ENCODE data around the gene C1QTNF8.
A peak's percentile ranks its signal among the peaks of the same experiment; 100 is the strongest.

The C1QTNF8 gene

DNA sequence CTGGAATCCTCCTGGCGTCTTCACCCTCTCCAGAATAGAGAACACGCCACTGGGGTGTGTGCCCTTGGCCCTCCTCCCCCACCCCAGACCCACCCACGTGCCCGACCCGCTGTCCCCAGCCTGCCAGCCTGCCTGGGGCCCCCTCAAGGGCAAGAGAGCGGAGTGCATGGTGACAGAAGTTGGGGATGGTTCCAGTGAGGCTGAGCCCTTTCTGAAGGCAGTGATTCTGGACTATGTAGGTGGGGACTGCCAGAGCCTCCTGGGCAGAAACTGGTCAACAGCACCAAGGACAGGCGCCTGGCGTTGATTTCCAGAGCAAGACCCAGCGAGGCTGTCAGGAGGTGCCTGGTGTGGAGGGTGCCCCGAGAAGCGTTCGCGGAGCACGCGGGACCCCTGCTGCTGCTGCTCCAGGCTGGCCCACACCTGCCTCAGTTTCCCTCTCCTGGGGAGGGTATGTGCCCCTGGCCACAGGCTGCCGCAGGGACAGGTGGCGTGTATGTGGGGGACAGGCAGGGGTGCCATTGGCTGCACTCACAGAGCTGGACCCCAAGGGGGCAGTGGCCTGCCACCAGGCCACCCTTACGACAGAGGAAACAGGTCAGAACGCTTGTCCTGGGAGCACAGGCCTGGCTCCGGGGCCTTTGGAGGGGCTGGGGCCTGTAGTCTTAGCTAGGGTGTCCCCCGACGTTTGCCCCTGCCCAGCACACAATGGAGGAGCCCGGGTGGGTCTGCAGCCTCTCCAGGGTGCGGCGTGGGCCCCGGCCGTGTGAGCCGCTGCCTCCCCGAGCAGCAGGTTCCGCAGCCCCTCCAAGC lies 22.3 kb downstream of the C1QTNF8 start:
- no peak for DNase-seq

DNA sequence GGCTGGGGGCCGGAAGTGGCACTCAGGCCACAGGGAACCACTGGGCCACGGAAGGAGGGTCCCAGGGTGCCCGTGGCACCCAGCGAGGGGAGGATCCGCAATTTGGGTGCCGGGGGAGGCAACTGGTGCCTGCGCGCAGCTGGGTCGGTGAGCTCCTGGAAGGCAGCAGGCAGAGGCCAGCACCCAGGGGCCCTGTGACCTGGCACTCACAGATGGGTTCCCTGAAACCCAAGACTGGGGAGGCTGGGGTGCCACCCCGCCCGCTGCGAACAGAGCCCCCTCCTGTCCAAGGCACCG lies 22.8 kb downstream of the C1QTNF8 start:
- DNase-seq = no peak

DNA sequence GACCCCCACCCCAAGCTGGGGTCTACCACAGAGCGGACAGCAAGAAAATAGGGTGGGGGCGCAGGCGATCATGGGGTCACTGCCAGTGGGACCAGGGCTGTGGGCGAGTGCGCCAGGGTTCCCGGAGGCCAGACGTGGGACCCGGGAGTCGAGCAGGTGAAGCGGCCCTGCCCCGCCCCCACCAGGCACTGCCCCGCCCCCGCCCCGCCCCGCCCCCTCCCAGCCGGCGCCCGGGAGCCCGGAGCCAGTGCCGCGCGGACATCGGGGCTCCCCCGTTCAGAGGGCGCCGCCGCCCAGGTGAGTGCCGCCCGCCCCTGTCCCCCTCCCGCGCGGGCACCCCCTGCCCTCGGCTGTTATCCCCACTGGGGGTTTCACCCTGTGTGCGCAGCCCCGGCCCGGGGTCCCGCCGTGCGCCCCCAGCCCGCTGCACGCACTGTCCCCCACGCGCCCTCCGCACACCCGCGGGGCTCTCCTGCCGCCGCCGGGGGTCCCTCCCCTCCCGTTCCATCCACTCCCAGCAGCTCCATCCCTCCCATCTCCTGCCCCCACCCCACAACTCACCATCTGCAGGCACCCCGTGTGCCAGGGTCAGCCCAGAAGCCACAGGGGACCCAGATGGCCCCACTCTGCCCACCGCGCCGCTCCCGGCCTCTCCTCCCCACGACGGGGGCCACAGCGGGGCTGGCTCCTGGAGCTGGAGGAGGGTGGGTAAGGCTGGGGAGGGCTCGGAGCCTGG lies 23.4 kb downstream of the C1QTNF8 start, which contains the start of gene SSTR5:
Gene SSTR5 (plus strand): TSS at position 222 of the 736 bp plus-strand sequence. CDS start 6,122 bp downstream, outside the sequence.
- no peak for DNase-seq

DNA sequence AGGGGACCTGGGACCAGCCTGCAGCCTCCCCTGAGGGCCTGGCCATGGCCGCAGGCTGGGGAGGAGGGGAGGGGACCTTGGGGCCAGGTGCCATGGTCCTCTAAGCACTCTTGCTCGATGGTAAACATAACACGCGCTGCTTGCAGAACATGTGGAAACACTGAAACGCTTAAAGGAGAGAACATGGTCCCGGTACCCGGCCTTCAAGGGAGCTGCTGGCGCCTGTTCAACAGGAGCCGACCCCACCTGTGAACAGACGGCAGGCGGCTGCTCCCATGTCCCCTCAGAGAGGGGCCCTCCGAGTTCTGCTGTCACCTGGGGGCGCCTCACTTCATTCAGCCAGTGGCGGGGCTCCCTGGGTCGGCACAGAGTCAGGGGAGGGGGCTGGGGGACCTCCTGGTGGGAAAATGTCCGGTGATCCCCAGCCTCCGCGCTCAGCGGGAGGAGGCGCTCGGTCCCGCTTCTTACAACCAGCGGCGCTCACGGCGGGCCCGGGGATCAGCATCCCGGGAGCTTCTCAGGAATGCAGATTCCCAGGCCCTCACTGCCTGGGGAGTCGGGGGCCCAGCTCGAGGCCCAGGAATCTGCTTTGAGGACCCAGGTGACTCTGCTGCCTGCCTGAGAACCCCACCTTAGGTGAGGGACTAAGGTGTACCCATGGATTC lies 24.4 kb downstream of the C1QTNF8 start:
- DNase-seq = no peak

DNA sequence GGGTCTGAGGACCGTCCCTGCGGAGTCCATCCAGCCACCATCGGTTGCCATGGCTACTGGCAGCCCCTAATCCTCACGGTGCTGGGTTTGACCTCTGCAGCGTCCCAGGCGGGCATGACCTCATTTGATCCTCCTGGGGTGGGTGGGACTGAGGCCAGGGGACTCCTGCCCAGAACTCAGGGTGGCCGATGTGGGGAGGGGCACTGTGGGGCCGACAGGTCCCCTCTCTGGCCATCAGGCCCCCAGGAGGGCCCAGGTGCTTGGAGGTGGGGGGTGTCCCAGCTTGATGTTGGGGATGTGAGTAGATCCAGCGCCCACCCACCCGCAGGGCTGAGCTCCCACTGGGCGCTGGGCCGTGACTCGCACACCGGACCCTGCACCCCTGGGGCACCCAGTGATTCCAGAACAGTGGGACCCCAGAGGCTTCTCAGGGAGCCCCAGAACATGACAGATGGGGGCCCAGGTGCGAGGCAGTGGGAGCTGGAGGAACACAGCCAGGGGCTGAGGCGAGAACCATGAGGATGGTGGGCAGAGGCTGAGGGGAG lies 25.1 kb downstream of the C1QTNF8 start:
- DNase-seq = no peak

DNA sequence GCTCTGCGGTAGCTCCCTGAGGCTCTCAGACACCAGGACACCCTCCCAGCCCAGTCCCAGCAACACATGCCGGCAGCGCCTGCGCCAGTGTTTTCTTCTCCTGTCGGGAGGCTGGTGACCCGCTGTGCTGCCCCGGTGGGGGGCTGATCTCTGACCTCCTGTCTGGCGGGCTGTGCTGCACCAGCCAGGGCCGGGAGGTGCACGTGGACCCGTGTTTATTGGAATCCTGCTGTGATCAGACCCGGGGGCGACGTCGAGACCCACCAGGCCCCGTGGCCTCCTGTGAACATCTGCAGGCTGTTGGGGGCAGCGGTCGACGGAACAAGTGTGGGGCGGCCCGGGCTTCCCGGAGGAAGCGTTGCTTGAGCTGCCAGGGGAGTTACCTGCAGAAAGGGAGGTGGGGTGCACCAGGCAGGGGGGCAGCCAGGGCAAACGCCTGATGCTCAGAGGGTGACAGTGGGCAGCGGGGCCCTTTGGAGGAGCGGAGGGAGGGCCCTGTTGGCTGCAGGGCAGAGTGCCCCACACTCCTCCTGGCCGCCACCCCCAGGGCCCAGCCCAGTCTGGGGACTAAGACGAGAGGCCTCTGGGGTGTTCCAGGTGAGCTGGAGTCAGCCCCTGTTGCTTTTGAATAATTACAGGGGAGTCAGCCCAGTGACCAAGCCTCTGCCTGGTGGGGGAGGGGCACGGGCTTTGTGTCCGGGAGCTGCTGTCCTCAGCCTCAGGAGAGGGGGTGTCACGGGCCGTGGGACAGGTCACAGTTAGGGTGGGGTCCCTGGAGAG lies 25.8 kb downstream of the C1QTNF8 start:
- DNase-seq = no peak

DNA sequence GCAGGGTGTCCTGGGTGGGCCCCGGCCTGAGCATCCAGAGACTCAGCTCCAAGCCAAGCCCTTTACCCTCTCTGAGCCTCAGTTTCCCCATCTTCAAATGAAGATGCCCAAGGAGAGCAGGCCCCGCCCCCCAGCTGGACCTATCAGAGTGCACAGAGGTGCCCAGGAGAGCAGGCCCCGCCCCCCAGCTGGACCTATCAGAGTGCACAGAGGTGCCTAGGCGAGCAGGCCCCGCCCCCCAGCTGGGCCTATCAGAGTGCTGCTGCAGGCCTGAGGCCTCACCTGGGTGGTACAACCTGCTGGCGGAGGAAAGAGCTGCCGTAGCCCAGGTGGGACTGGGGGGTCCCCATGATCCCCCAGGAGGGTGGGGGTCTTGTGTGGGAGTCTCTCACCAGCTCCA lies 26.9 kb downstream of the C1QTNF8 start:
- DNase-seq = peak; percentile 27

DNA sequence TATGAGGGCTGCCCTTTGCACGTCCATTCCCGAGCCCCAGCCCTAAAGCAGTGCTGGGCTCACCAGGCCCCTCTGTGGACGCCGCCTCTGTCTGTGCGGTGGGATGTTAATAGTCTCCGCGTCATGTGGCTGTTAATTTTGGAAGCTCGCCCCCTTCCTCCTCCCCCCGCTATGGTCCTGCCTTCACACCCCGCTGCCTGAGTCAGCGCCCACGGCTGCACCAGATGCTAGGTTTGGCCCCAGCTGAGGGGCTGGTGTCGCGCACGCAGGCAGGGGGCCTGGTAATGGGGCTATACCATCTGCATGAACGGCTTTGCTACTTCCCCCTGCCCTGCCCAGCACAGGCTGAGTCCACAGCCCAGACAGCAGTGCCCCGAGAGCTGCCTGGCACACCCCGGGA lies 27.6 kb downstream of the C1QTNF8 start:
- DNase-seq = no peak

DNA sequence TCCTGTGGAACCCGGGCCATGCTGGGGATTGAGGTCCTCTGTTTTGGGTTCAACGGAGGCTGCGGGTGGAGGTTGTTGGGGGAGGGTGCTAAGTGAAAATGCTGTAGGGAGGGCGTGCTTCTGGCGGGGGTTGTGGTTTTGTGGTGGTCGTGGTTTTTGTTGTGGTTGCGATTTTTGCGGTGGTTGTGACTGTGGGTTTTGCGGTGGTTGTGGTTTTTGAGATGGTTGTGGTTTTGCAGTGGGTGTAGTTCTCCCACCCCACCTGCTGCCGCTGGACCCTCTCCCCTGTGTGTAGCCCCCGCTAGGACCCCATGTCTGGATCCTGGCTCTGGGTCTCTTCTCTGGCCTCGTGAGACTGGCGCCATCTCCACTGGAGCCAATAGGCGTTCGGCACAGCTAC lies 28.4 kb downstream of the C1QTNF8 start:
- DNase-seq = no peak

DNA sequence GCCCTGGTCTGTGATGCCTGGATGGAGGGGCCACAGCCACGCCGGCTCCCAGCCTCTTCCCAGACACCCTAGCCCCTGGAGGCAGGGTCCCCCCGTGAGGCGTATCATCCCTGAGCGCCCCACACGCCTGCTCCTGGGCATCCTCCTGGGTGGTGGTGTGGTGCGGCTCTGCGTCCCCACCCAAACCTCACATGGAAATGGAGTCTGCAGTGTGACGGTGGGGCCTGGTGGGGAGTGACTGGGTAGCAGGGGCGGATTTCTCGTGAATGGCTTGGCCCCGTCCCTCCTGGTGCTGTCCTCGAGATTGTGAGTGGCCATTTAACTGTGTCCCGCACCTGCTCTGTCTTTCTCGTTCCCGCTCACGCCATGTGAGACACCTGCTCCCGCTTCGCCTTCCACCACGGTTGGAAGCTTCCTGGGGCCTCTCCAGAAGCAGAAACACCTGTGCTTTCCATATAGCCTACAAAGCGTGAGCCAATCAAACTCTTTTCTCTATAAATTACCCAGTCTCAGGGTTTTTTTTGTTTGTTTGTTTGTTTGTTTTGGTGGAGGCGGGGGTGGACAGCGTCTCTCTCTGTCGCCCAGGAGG lies 29.4 kb downstream of the C1QTNF8 start:
- DNase-seq = no peak

DNA sequence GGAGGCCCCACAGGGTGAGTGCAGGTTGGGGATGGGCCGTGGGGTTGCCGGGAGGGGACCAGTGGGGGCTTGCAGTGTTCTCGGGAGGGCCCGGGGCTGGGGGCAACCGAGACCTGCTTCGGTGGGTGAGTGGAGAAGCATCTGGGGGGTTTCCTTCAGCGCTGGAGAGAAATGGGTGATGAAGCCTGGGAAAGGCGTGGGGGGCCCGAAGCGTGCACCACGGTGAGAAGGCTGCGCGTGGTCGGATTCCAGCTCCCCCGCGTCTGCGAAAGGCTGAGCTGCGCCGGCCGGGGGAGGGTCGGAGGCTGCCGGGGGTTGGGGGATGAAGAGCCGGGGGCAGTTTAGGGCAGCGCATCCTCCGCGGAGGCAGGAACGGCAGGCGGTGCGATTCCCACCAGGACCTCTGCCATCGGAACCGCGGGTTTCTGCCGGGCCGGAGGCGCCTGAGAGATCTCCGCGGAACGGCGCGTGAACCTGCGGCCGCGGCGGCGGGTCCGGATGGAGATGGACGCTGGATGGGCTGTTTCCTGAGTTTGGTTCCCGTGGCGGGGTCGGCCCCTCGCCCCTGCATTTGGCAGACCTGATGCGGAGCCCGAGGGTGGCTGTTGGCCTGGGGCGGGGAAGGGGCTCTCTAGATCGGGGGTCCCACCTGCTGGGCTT lies 30.4 kb downstream of the C1QTNF8 start:
- no peak for DNase-seq

DNA sequence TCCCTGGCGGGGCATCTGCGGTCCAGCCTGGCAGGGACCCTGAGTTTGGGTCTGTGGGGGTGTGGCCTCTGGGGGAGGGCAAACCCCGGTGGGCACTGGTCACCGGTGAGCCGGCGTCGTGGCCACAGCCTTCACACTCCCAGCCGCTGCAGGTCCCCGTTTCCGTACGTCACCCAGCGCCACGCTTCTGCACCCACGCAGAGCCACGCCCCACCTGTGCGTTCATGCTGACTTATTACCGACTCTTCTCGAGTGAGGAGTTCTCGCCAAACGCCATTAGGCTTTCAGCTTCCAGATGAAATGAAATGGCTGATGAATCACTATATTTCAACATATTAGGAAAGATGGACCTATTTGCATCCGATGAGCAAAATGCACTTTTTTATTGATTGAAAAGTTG lies 32.3 kb downstream of the C1QTNF8 start:
- no peak for DNase-seq

DNA sequence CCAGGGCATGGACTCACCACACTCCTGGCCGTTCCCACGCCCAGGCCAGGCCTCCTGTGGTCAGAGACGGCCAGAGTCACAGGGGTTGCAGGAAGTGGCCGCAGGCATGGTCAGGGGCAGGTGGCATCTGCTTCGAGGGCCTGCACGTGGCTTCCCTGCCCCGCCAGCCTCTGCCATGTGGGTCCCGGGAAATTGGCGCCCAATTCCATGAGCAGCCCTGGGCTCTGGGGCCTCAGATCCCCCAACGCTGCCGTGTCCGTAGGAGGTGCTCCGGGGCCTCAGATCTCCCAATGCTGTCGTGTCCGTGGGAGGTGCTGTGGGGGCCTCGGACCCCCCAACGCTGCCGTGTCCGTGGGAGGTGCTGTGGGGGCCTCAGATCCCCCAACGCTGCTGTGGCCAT lies 33.1 kb downstream of the C1QTNF8 start:
- no peak for DNase-seq

DNA sequence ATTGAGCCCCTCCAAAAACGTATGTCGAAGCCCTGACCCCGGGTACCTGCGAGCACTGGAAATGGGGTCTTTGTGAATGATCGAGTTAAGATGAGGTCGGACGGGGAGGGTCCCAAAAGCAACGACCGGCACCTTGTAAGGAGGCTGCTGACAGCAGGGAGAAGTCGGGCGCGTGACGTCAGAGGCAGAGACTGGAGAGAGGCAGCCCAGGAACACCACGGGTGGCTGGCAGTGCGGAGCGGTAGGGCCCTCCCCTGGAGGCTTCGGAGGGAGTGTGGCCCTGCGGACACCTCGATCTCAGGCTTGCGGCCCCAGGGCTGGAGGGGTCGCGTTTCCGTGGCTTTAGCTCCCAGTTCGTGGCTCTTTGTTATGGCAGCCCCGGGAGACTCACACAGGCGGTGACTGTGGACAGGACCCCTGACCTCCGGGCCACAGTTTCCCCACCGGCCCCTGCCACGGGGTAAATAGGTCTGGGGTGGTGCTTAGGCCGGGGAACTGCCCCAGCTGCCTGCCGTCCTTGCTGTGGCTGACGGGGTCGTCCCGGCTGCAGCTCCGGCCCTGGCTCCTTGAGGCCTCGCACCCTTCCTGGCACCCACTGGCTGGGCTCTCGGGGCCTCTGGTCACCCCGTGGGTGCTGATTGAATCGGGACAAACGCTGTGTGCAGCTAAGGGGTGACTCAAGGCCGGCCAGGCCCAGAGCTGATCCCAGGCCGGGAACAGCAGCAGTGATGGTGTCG lies 34.1 kb downstream of the C1QTNF8 start:
- DNase-seq = no peak

DNA sequence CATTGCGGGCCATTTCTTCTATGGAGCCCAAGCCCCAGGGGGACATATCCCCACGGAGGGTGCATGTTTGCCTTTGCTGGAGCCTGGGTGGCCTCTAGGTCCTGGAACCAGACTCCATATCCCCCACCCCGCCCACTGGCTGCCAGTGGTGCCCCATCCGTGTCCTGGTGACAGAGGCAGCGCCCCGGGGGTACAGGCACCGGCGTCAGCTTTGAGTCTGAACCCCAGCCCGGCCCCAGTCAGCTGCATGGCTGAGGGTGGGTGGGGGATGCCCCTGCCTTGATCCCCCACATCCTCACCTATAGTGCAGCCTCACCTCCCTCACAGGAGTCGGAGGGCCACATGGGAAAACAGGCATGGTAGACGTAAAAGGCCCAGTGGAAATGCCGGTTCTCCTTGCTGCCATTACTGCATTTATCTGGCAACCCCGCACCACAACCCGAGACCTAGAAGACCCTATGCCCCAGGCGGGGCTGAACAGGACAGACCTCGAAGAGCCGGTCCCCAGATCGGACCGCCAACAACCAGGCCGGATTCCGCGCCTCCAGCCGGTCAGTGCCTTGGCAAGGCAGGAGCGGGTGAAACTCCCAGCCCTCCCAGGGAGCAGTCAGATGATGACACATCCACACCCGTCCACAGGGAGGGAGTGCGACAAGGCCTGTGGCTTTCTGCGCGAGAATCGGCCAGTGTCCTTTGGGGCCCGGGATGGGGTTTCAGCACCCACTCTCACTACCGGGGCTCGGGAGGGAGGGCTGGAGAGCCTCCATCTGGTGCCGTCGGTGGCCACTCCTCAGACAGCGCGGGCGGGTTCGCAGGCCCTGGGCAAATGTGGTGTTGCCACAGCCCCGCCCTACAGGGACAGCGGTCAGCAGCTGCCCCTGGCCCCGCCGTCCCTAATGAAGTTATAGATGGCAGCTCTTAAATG lies 35.4 kb downstream of the C1QTNF8 start:
- no peak for DNase-seq

DNA sequence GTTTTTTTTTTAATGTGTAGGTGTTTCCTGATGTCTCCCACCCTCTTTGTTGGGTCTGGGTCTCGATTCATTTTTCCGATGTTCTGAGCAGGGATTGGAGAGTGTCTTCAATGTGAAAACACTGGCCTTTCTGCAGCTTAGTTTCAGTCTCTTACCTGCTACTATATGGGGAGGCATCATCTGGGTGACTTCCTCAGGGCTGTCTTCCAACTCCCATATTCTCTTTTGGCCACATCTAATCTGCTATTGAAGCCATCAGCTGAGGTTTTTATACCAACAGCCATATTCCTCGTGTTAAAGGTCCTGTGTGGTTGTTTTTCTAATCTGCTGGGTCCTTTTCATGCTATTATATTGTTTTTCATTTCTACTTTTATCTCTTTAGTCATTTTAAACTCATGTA lies 36.7 kb downstream of the C1QTNF8 start:
- DNase-seq = no peak

DNA sequence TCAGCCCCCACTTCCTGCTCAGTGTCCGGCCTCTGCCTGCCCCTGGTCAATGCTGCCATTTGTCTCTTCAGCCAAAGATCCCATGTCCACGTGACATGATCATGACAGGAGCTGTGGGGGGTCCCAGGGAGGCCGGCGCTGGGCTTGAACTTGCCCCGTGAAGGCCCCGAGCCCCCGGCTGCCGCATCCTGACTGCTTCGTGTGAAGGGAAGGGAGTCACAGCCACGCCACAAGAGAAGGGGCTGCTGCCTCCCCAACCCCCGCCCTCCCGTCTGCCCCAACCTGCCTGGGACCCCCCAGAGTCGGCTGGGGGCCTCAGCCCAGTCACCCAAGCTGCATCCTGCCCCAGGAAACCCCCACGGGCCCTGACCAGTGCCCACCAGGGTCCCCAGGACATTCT lies 37.8 kb downstream of the C1QTNF8 start:
- DNase-seq = no peak

DNA sequence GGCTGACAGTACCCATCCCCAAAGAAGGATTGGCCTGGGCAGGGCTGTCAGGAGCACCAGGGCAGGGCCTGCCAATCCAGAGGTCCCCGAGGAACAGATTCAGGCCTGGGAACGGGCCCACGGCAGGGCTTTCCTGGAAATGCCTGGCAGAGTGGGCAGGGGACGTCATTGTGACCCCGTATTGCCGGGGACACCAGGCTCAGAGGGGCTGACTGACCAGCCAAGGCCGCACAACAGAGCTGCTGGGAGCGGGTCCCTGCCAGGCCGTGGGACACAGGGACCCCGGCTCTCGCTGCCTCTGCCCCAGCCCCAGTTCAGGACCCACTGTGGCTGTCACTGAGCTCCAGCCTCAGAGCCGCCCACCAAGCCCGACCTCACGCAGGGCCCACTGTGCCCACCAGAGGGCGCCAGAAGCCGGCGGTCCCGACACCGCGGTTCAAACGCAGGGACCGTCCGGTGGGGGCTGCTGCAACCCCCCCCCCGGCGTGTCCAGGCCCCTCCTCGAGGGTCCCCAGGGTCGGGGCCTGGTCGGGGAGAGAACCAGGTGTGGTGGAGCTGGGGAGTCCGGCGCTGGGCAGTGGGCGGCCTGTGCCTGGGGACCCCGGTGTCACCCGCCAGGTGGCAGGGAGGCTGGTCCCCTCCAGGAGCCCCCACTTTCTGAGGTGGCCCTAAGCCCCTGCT lies 38.7 kb downstream of the C1QTNF8 start:
- peak; percentile 63 for DNase-seq

DNA sequence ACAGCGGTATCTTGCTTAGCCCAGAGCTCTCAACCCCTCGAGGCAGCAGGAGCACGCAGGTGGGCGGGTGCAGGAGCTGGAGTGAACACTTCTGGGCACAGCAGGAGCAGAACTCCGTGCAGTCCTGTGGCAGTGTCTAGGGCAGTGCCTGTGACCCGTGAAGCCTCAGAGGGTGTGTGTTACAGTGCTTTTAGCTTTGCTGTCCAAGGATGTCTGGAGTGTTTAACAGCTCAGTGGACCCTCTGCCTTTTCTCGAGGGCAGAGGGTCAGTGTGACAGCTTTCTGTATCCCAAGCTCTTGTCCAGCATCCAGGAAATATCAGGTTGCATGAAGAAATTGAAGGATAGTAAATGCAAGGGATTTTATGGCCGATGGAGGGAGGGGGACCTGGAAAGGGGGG lies 39.8 kb downstream of the C1QTNF8 start:
- DNase-seq = no peak

DNA sequence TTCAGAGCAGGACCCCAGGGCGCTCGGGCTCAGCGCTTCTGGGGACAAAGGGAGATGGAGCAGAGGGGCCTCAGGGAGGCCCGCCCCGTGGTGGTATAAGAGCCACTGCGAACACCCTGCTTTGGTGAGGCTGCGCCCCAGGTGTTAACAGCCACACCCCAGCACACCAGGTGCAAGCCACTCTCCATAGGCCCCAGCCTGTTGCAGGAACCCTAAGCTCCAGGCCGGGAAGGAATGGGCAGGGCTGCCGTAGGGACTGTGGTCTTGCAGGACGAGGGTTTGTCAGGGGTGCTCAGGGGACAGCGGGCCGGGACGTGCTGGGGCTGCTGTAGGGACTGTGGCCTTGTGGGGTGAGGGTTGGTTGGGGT lies 40.5 kb downstream of the C1QTNF8 start:
- no peak for DNase-seq
